Measurements from ENCODE around the gene SFMBT2.
"Not testable (repeated sequence)": the region's sequence is repeated elsewhere in the genome, so short reads cannot be mapped to it uniquely, and the experiment has no call there.

SFMBT2 gene

GRCh38 chr10:7315906-7316305, 94.9 kb downstream of the SFMBT2 start:
- Histone ChIP-seq H3K36me3 (ENCODE audit: control insufficient read depth, insufficient read depth, low read length) (no peaks in the 10 kb centered on the region), H3K4me3 (ENCODE audit: low read depth, low read length) (no peak overlapping the region), H3K4me1 (ENCODE audit: control insufficient read depth, insufficient read depth, low read length) (no peaks in the 10 kb centered on the region), H3K9me3 (ENCODE audit: control insufficient read depth, insufficient read depth, low read length) (no peaks in the 10 kb centered on the region), H3K27me3 (ENCODE audit: control insufficient read depth, insufficient read depth, low read length) (no peaks in the 10 kb centered on the region), H3K9ac (ENCODE audit: low read depth, low read length) (no peak overlapping the region)

DNA sequence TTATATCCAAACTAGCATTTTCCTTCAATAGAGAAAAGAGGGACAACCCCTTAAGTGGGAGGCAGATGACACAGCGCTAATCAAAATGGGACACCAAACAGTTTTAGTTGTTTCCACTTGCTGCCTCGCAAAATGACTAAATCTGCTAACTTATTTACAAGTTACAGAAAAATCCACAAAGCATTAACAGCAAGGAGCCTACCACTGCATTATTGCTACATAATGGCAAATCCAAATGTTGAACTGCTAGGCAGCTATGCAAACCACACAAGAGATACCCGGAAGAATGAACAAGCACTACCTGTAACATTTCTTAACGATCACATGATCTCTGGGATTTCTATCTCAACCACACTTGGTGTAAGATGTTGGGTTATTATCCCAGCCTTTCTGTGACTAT, 96.7 kb downstream of the SFMBT2 start:
- Histone ChIP-seq H3K36me3 (ENCODE audit: control insufficient read depth, insufficient read depth, low read length) (no peaks in the 10 kb centered on the region), H3K27me3 (ENCODE audit: control insufficient read depth, insufficient read depth, low read length) (no peaks in the 10 kb centered on the region), H3K9me3 (ENCODE audit: control insufficient read depth, insufficient read depth, low read length) (no peaks in the 10 kb centered on the region), H3K4me1 (ENCODE audit: control insufficient read depth, insufficient read depth, low read length) (no peaks in the 10 kb centered on the region), H3K4me3 (ENCODE audit: low read depth, low read length) (no peak overlapping the region), H3K9ac (ENCODE audit: low read depth, low read length) (no peak overlapping the region)

DNA sequence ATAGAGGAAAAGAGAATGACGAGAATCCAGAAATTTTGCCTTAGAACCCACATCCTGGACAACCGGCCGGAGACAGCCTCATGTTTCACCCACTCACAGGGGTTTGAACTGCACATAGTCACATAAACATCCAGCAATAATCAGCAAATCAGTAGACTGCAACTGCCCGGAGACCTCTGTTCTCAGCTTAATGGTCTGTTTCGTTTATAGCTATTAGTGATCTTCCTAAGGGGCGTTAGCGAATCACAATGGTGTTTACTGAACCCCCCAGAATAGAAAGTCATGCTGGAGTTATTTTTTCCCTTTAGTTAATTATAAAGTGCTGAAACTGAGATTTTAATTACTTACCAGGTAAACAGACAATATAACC, 98.4 kb downstream of the SFMBT2 start:
- no peaks in the 10 kb centered on the region for H3K9me3 ChIP-seq (ENCODE audit: control insufficient read depth, insufficient read depth, low read length)
- no peaks in the 10 kb centered on the region for H3K27me3 ChIP-seq (ENCODE audit: control insufficient read depth, insufficient read depth, low read length)
- no peaks in the 10 kb centered on the region for H3K4me1 ChIP-seq (ENCODE audit: control insufficient read depth, insufficient read depth, low read length)
- H3K4me3 ChIP-seq (ENCODE audit: low read depth, low read length), result no peak overlapping the region
- H3K36me3 ChIP-seq (ENCODE audit: control insufficient read depth, insufficient read depth, low read length), result no peaks in the 10 kb centered on the region
- H3K9ac ChIP-seq (ENCODE audit: low read depth, low read length), result no peak overlapping the region

DNA sequence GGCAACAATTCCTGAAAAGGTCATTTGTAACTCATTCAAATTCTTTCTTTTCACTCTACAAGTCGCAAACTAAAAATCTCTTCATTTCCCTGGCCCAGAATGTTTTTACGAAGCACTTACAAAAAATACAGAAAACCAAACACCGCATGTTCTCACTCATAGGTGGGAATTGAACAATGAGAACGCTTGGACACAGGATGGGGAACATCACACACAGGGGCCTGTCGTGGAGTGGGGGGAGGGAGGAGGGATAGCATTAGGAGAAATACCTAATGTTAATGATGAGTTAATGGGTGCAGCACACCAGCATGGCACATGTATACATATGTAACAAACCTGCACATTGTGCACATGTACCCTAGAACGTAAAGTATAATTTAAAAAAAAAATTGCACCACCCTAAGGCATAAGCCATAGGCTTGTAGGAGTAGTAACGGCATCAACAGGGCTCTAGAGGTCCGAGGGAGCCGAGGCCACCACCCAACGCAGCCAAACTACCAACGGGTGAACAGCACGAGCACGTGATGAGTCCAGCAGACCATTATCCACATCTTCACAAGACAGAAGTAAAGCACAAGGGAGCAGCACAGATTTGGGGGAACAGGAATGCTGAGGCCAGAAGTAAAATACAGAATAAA, 98.9 kb downstream of the SFMBT2 start:
- not testable (repeated sequence) for H3K27me3 ChIP-seq (ENCODE audit: control insufficient read depth, insufficient read depth, low read length); H3K9me3 ChIP-seq (ENCODE audit: control insufficient read depth, insufficient read depth, low read length); H3K36me3 ChIP-seq (ENCODE audit: control insufficient read depth, insufficient read depth, low read length); H3K4me3 ChIP-seq (ENCODE audit: low read depth, low read length); H3K9ac ChIP-seq (ENCODE audit: low read depth, low read length); H3K4me1 ChIP-seq (ENCODE audit: control insufficient read depth, insufficient read depth, low read length)

- Histone ChIP-seq H3K36me3 (ENCODE audit: control insufficient read depth, insufficient read depth, low read length) (no peaks in the 10 kb centered on the region), H3K9me3 (ENCODE audit: control insufficient read depth, insufficient read depth, low read length) (no peaks in the 10 kb centered on the region)
Observed at GRCh38 chr10:7311218-7311849, 99.5 kb downstream of the SFMBT2 start.

DNA sequence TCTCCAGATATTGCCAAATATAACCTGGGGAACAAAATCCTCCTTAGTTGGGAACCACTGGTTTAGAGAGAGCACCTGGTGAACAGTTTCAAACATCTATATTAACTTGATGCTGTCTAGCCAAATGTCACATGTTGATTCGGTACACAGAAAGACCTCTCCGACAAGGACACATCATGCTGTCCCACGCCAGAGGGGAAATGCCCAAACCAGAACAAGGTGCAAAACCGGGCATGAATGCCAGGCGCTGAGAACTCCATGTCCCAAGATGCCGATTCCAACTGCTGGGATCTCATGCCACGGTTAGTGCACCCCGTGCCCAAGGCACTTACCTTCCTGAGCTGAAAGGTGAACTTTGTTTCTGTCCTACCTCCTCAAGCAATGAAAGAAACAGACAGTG, 100.8 kb downstream of the SFMBT2 start:
- no peaks in the 10 kb centered on the region for H3K4me1 ChIP-seq (ENCODE audit: control insufficient read depth, insufficient read depth, low read length)
- H3K36me3 ChIP-seq (ENCODE audit: control insufficient read depth, insufficient read depth, low read length), result no peaks in the 10 kb centered on the region
- H3K9ac ChIP-seq (ENCODE audit: low read depth, low read length), result no peak overlapping the region

More at GRCh38 chr10:7311218-7311849, 99.5 kb downstream of the SFMBT2 start:
- Histone ChIP-seq H3K4me3 (ENCODE audit: low read depth, low read length) (no peak overlapping the region), H3K27me3 (ENCODE audit: control insufficient read depth, insufficient read depth, low read length) (no peaks in the 10 kb centered on the region), H3K4me1 (ENCODE audit: control insufficient read depth, insufficient read depth, low read length) (no peaks in the 10 kb centered on the region), H3K9ac (ENCODE audit: low read depth, low read length) (no peak overlapping the region)

DNA sequence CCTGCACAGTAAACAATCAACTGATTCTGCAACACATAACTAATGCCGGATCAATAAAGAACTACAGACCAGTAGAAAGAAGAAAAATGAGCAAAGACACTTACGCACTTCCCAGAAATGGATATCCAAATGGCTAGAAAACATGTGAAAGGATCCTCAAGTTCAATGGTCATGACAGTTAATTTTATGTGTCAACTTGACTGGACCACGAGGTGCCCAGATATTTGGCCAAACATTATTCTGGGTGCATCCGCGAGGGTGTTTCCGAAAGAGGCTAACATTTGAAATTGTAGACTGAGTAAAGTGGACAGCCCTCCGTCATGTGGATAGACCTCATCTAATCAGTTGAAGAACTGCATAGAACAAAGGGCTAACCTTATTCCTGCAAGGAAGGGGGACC, 102.0 kb downstream of the SFMBT2 start:
- H3K4me3 ChIP-seq (ENCODE audit: low read depth, low read length), result no peak overlapping the region
- no peak overlapping the region for H3K9ac ChIP-seq (ENCODE audit: low read depth, low read length)
- H3K36me3 ChIP-seq (ENCODE audit: control insufficient read depth, insufficient read depth, low read length), result no peaks in the 10 kb centered on the region
- H3K27me3 ChIP-seq (ENCODE audit: control insufficient read depth, insufficient read depth, low read length), result no peaks in the 10 kb centered on the region
- no peaks in the 10 kb centered on the region for H3K9me3 ChIP-seq (ENCODE audit: control insufficient read depth, insufficient read depth, low read length)
- no peaks in the 10 kb centered on the region for H3K4me1 ChIP-seq (ENCODE audit: control insufficient read depth, insufficient read depth, low read length)

More for the DNA sequence above, 100.8 kb downstream of the SFMBT2 start:
- Histone ChIP-seq H3K27me3 (ENCODE audit: control insufficient read depth, insufficient read depth, low read length) (no peaks in the 10 kb centered on the region), H3K4me3 (ENCODE audit: low read depth, low read length) (no peak overlapping the region), H3K9me3 (ENCODE audit: control insufficient read depth, insufficient read depth, low read length) (no peaks in the 10 kb centered on the region)

GRCh38 chr10:7306616-7307015, 104.2 kb downstream of the SFMBT2 start:
- Histone ChIP-seq H3K4me3 (ENCODE audit: low read depth, low read length) (no peak overlapping the region), H3K27me3 (ENCODE audit: control insufficient read depth, insufficient read depth, low read length) (no peaks in the 10 kb centered on the region), H3K9me3 (ENCODE audit: control insufficient read depth, insufficient read depth, low read length) (no peaks in the 10 kb centered on the region), H3K4me1 (ENCODE audit: control insufficient read depth, insufficient read depth, low read length) (no peaks in the 10 kb centered on the region), H3K36me3 (ENCODE audit: control insufficient read depth, insufficient read depth, low read length) (no peaks in the 10 kb centered on the region), H3K9ac (ENCODE audit: low read depth, low read length) (no peak overlapping the region)

- no peak overlapping the region for H3K4me3 ChIP-seq (ENCODE audit: low read depth, low read length)
- H3K9me3 ChIP-seq (ENCODE audit: control insufficient read depth, insufficient read depth, low read length), result no peaks in the 10 kb centered on the region
- H3K36me3 ChIP-seq (ENCODE audit: control insufficient read depth, insufficient read depth, low read length), result no peaks in the 10 kb centered on the region
- no peak overlapping the region for H3K9ac ChIP-seq (ENCODE audit: low read depth, low read length)
- no peaks in the 10 kb centered on the region for H3K27me3 ChIP-seq (ENCODE audit: control insufficient read depth, insufficient read depth, low read length)
- no peaks in the 10 kb centered on the region for H3K4me1 ChIP-seq (ENCODE audit: control insufficient read depth, insufficient read depth, low read length)
Observed at GRCh38 chr10:7306147-7306546, 104.7 kb downstream of the SFMBT2 start.

- Histone ChIP-seq H3K9ac (ENCODE audit: low read depth, low read length) (no peak overlapping the region), H3K4me1 (ENCODE audit: control insufficient read depth, insufficient read depth, low read length) (no peaks in the 10 kb centered on the region), H3K9me3 (ENCODE audit: control insufficient read depth, insufficient read depth, low read length) (no peaks in the 10 kb centered on the region), H3K36me3 (ENCODE audit: control insufficient read depth, insufficient read depth, low read length) (no peaks in the 10 kb centered on the region), H3K27me3 (ENCODE audit: control insufficient read depth, insufficient read depth, low read length) (no peaks in the 10 kb centered on the region), H3K4me3 (ENCODE audit: low read depth, low read length) (no peak overlapping the region)
Observed at GRCh38 chr10:7305053-7305452, 105.8 kb downstream of the SFMBT2 start.

DNA sequence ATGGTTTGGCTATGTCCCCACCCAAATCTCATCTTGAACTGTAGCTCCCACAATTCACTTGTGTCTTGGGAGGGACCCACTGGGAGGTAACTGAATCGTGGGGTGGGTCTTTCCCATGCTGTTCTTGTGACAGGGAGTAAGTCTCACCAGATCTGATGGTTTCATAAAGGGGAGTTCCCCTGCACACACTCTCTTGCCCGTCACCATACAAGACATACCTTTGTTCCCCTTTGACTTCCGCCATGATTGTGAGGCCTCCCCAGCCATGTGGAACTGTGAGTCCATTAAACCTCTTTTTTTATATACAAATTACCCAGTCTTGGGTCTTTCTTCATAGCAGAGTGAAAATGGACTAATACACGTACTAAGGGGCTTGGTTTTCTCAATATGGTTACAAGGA, 106.7 kb downstream of the SFMBT2 start:
- Histone ChIP-seq H3K9me3 (ENCODE audit: control insufficient read depth, insufficient read depth, low read length) (no peaks in the 10 kb centered on the region), H3K36me3 (ENCODE audit: control insufficient read depth, insufficient read depth, low read length) (no peaks in the 10 kb centered on the region), H3K4me1 (ENCODE audit: control insufficient read depth, insufficient read depth, low read length) (no peaks in the 10 kb centered on the region), H3K9ac (ENCODE audit: low read depth, low read length) (no peak overlapping the region), H3K4me3 (ENCODE audit: low read depth, low read length) (no peak overlapping the region), H3K27me3 (ENCODE audit: control insufficient read depth, insufficient read depth, low read length) (no peaks in the 10 kb centered on the region)

- Histone ChIP-seq H3K27me3 (ENCODE audit: control insufficient read depth, insufficient read depth, low read length) (no peaks in the 10 kb centered on the region), H3K9me3 (ENCODE audit: control insufficient read depth, insufficient read depth, low read length) (no peaks in the 10 kb centered on the region), H3K9ac (ENCODE audit: low read depth, low read length) (no peak overlapping the region), H3K4me3 (ENCODE audit: low read depth, low read length) (no peak overlapping the region), H3K4me1 (ENCODE audit: control insufficient read depth, insufficient read depth, low read length) (no peaks in the 10 kb centered on the region), H3K36me3 (ENCODE audit: control insufficient read depth, insufficient read depth, low read length) (no peaks in the 10 kb centered on the region)
Observed at GRCh38 chr10:7302930-7303557, 107.8 kb downstream of the SFMBT2 start.

All from iPS-15b (cell line).